Body of pancreas (tissue), 4 donors: ENCODE measurements around the gene PRKAG2. TPM values are rescaled to one million over a fixed set of nuclear protein-coding genes. Genes with fewer than 3 reads are reported as not detected.

Experiments
- ATAC-seq: fragments of 150-250 bp; one replicate; pipeline ENCODE4 v1.9.1; 2016
- DNase-seq, 4 donors: peaks; one replicate each; pipeline ENCODE4 v3.0.0-alpha.2; 2019
- H3K27ac ChIP-seq, 4 donors: fragments of 200-600 bp; sonication (generic); 1 replicate in 3 of 4; 2 replicates in 1 of 4; pipeline versions ENCODE4 v1.5.1 to v1.6.1; 2016 to 2019; ENCODE audit warnings: mild to moderate bottlenecking in 1 of 4, mixed read lengths in 1 of 4, moderate library complexity in 1 of 4
- H3K27me3 ChIP-seq, 2 donors: fragments of 200-600 bp; sonication (generic); one replicate each; pipeline ENCODE4 v1.6.0; 2016; ENCODE audit warnings: mild to moderate bottlenecking in 1 of 2
- H3K36me3 ChIP-seq, 2 donors: fragments of 200-600 bp; sonication (generic); replicated peaks in 1 of 2; 2 replicates each; pipeline ENCODE4 v1.5.1; 2016; ENCODE audit warnings: low read depth in 2 of 2; ENCODE audit not compliant: insufficient read depth in 1 of 2
- H3K4me1 ChIP-seq: fragments of 200-600 bp; sonication (generic); one replicate; pipeline ENCODE4 v1.6.0; 2016
- H3K4me3 ChIP-seq, 2 donors: fragments of 200-600 bp; sonication (generic); 1 replicate in 1 of 2; 2 replicates in 1 of 2; pipeline ENCODE4 v1.5.1; 2016 to 2019
- H3K9me3 ChIP-seq, 3 donors: fragments of 200-600 bp; sonication (generic); 1 replicate in 2 of 3; 2 replicates in 1 of 3; pipeline ENCODE4 v1.5.1; 2016
- CTCF ChIP-seq, 7 experiments: fragments of 450-650 bp in 4 of 7; fragments of 200-600 bp in 3 of 7; sonication (generic) in 3 of 7; IDR thresholded peaks; one replicate each; pipeline ENCODE4 v1.5.1; 2016 to 2019; ENCODE audit warnings: antibody characterized with exemption in 7 of 7
- POLR2A ChIP-seq, 3 donors: fragments of 450-650 bp; IDR thresholded peaks; one replicate each; pipeline ENCODE4 v1.6.1; 2016; ENCODE audit warnings: antibody characterized with exemption in 3 of 3, mild to moderate bottlenecking in 2 of 3
- WGBS, 2 donors: methylation state at CpG; one replicate each; pipeline ENCODE4 v1.1.5; 2017; 5-methylcytosine and 5-hydroxymethylcytosine counted together
- intact Hi-C: fragments of 100-400 bp; cut with DNase I; formaldehyde crosslinking; loops from one replicate; pipeline ENCODE4 v1.15.1; 2023
- total RNA-seq, 2 donors: library from RNA; depleted of rRNA; stranded (reverse); fragments of >200 nt; gene quantifications; one replicate each; pipeline ENCODE4 v1.1.0, GENCODE V29; 2016

PRKAG2 gene
- total RNA-seq, 2 donors from 2014 or later = 9.9 to 24.4 TPM

DNA sequence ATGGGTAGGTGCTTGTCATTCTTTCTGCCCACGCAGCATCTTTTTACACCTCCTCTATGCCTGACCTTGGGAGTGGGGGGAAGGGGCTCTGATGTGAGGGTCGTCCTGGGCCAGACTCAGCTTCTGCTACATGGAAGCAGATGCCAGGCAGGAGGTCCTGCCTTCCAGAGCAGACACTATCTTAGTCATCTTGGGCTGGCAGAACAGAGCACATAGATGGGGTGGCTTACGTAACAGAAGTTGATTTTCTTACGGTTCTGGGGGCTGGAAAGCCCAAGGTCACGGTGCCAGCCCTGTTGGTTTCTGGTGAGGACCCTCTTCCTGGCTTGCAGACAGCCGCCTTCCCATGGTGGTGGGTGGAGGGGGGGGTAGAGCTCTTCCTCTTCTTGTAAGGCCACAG, 159.0 kb downstream of the PRKAG2 start:
- intact Hi-C loops = no loop called here
- H3K36me3 ChIP-seq = no peaks in the 10 kb centered on the region
- no peak overlapping the region for H3K4me3 ChIP-seq
- TF ChIP-seq CTCF (IDR thresholded peaks at IDR 0.05) = no peak
- TF ChIP-seq POLR2A (IDR thresholded peaks at IDR 0.05) = no peak
- H3K4me1 ChIP-seq = peaks cover 42% of the 10 kb centered on the region
- 50 to 69% methylated on average over 6 of the region's 6 CpGs for WGBS, 2 donors
- ATAC-seq (no peak), DNase-seq (no peak)
- H3K27ac ChIP-seq = peak overlapping the region in 3 of 4 donors; percentile 37 to 70 (median 56)
- H3K9me3 ChIP-seq = no peaks in the 10 kb centered on the region
- no peaks in the 10 kb centered on the region for H3K27me3 ChIP-seq

DNA sequence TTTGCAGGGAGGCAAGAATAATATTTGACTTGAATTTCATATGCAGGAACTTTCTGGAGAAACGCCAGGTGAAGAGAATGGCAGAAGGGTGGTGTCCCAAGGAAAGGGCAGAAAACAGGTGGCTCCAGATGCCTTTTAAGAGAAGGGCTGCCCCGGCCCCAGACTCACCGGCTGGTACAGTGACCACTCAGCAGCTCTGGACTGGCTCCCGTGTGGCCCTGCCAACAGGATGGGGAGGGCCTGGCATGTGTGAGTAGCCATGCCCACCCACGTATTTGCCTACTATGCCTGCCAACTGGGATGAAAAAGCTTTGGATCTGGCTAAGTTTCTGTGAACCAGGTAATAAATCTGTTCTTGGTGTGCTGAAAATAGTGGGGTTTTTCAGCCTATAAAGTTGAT, 159.5 kb downstream of the PRKAG2 start:
- Histone ChIP-seq H3K9me3 (no peaks in the 10 kb centered on the region), H3K27ac (peak overlapping the region in 3 of 4 donors; percentile 37 to 70 (median 56)), H3K27me3 (no peaks in the 10 kb centered on the region), H3K36me3 (no peaks in the 10 kb centered on the region), H3K4me3 (no peak overlapping the region), H3K4me1 (peaks cover 42% of the 10 kb centered on the region)
- intact Hi-C loops = no loop called here
- peak; percentile 35 to 69 (median 68) for DNase-seq
- WGBS, 2 donors = 8 to 9% methylated on average over 4 to 5 of the region's 5 CpGs
- ATAC-seq = peak; percentile 42
- TF ChIP-seq POLR2A (IDR thresholded peaks at IDR 0.05) (no peak), CTCF (IDR thresholded peaks at IDR 0.05) (no peak)

GRCh38 chr7:151716323-151716722, 160.6 kb downstream of the PRKAG2 start:
- DNase-seq = peak; percentile 42 to 63 (median 54)

GRCh38 chr7:151715666-151716315, 161.1 kb downstream of the PRKAG2 start:
- no peak for TF ChIP-seq POLR2A (IDR thresholded peaks at IDR 0.05)
- no peak for TF ChIP-seq CTCF (IDR thresholded peaks at IDR 0.05)
- ATAC-seq (peak; percentile 69), DNase-seq (peak; percentile 41 to 68 (median 56))
- intact Hi-C loops = no loop called here
- Histone ChIP-seq H3K36me3 (no peaks in the 10 kb centered on the region), H3K4me1 (peaks cover 27% of the 10 kb centered on the region), H3K4me3 (no peak overlapping the region), H3K27me3 (no peaks in the 10 kb centered on the region), H3K9me3 (no peaks in the 10 kb centered on the region), H3K27ac (peak overlapping the region in 3 of 4 donors; percentile 56 to 70 (median 59))
- WGBS, 2 donors = 34 to 40% methylated on average over 14 of the region's 14 CpGs

More at GRCh38 chr7:151716323-151716722, 160.6 kb downstream of the PRKAG2 start:
- Histone ChIP-seq H3K4me1 (peaks cover 31% of the 10 kb centered on the region), H3K27ac (peak overlapping the region in 3 of 4 donors; percentile 56 to 70 (median 59)), H3K4me3 (no peak overlapping the region), H3K9me3 (no peaks in the 10 kb centered on the region), H3K27me3 (no peaks in the 10 kb centered on the region), H3K36me3 (no peaks in the 10 kb centered on the region)
- ATAC-seq = peak; percentile 31
- WGBS, 2 donors = 43 to 53% methylated on average over 5 of the region's 5 CpGs
- TF ChIP-seq POLR2A (IDR thresholded peaks at IDR 0.05) (no peak), CTCF (IDR thresholded peaks at IDR 0.05) (no peak)
- intact Hi-C loops = no loop called here

GRCh38 chr7:151714201-151714600, 162.7 kb downstream of the PRKAG2 start:
- TF ChIP-seq CTCF (IDR thresholded peaks at IDR 0.05) = no peak
- no peak for TF ChIP-seq POLR2A (IDR thresholded peaks at IDR 0.05)
- Histone ChIP-seq H3K9me3 (no peaks in the 10 kb centered on the region), H3K4me1 (peaks cover 27% of the 10 kb centered on the region), H3K36me3 (no peaks in the 10 kb centered on the region), H3K27me3 (no peaks in the 10 kb centered on the region), H3K27ac (no peak overlapping the region), H3K4me3 (no peak overlapping the region)
- no peak for ATAC-seq
- 95 to 96% methylated on average over 24 of the region's 24 CpGs for WGBS, 2 donors
- no peak for DNase-seq
- intact Hi-C loops = no loop called here
